Fibroblast of skin of abdomen (primary cell): ENCODE measurements around the gene CAMK2G.
"Not testable (repeated sequence)": the region's sequence is repeated elsewhere in the genome, so short reads cannot be mapped to it uniquely, and the experiment has no call there.

Experiments
- DNase-seq: peaks from one replicate; pipeline ENCODE4 v3.0.0-alpha.2; 2013

The CAMK2G gene

GRCh38 chr10:73809061-73809818, 65.1 kb downstream of the CAMK2G start:
- no peak for DNase-seq

GRCh38 chr10:73808021-73808815, 66.1 kb downstream of the CAMK2G start:
- no peak for DNase-seq

- no peak for DNase-seq
Measured at GRCh38 chr10:73807471-73807870, 66.9 kb downstream of the CAMK2G start.

- DNase-seq: no peak
Measured at GRCh38 chr10:73806176-73806950, 68.0 kb downstream of the CAMK2G start.

GRCh38 chr10:73803680-73804286, 70.6 kb downstream of the CAMK2G start:
- no peak for DNase-seq

- no peak for DNase-seq
Measured at GRCh38 chr10:73802276-73802991, 71.9 kb downstream of the CAMK2G start.

GRCh38 chr10:73801253-73801590, 73.1 kb downstream of the CAMK2G start:
- no peak for DNase-seq

- DNase-seq: no peak
Measured at GRCh38 chr10:73800560-73801252, 73.6 kb downstream of the CAMK2G start.

- DNase-seq: no peak
Measured at GRCh38 chr10:73799899-73800559, 74.3 kb downstream of the CAMK2G start.

- no peak for DNase-seq
Measured at GRCh38 chr10:73798927-73799560, 75.3 kb downstream of the CAMK2G start.

GRCh38 chr10:73798087-73798486, 76.3 kb downstream of the CAMK2G start:
- no peak for DNase-seq

- no peak for DNase-seq
Measured at GRCh38 chr10:73797324-73798025, 76.9 kb downstream of the CAMK2G start.

- DNase-seq: no peak
Measured at GRCh38 chr10:73796766-73797165, 77.6 kb downstream of the CAMK2G start.

- DNase-seq: not testable (repeated sequence)
Measured at GRCh38 chr10:73796035-73796434, 78.3 kb downstream of the CAMK2G start.

GRCh38 chr10:73795491-73795890, 78.9 kb downstream of the CAMK2G start:
- DNase-seq: not testable (repeated sequence)

GRCh38 chr10:73793456-73793855, 80.9 kb downstream of the CAMK2G start:
- DNase-seq: no peak

GRCh38 chr10:73791871-73792400, 82.4 kb downstream of the CAMK2G start:
- no peak for DNase-seq

GRCh38 chr10:73790886-73791625, 83.3 kb downstream of the CAMK2G start:
- no peak for DNase-seq

GRCh38 chr10:73789659-73790055, 84.7 kb downstream of the CAMK2G start:
- DNase-seq: no peak
